Brain microvascular endothelial cell (primary cell): ENCODE measurements around the gene NLRP6.
"Not testable (repeated sequence)": the region's sequence is repeated elsewhere in the genome, so short reads cannot be mapped to it uniquely, and the experiment has no call there.

ENCODE experiments used
- DNase-seq: peaks from one replicate; pipeline ENCODE4 v3.0.0-alpha.2; 2020
- H3K27ac ChIP-seq: fragments of 250-450 bp; sonication (Bioruptor Pico); 2 replicates; pipeline ENCODE4 v1.5.1; 2020; ENCODE audit warnings: mild to moderate bottlenecking, moderate library complexity
- H3K27me3 ChIP-seq: fragments of 250-450 bp; sonication (Bioruptor Pico); replicated peaks from 2 replicates; pipeline ENCODE4 v1.5.1; 2020; ENCODE audit warnings: mild to moderate bottlenecking
- H3K36me3 ChIP-seq: fragments of 250-450 bp; sonication (Bioruptor Pico); replicated peaks from 2 replicates; pipeline ENCODE4 v1.5.1; 2020; ENCODE audit warnings: mild to moderate bottlenecking
- H3K4me3 ChIP-seq: 2 replicates; pipeline ENCODE4 v1.5.1; 2011; ENCODE audit warnings: low read depth, mild to moderate bottlenecking, control low read depth, low read length, moderate library complexity
- CTCF ChIP-seq: IDR thresholded peaks from 2 replicates; pipeline ENCODE4 v1.5.1; 2011; ENCODE audit warnings: low read depth, mild to moderate bottlenecking, moderate library complexity, low read length, control low read depth, inconsistent platforms; ENCODE audit errors: missing control alignments
- in situ Hi-C: cut with HindIII; loops from 2 replicates; pipeline ENCODE4 v1.10.0; 2017; ENCODE audit warnings: low sequenced_read_pairs, low pct_ligation_motif_present

NLRP6 gene

GRCh38 chr11:315051-315481 lies 36.9 kb downstream of the NLRP6 start:
- H3K4me3 ChIP-seq: no peak overlapping the region

DNA sequence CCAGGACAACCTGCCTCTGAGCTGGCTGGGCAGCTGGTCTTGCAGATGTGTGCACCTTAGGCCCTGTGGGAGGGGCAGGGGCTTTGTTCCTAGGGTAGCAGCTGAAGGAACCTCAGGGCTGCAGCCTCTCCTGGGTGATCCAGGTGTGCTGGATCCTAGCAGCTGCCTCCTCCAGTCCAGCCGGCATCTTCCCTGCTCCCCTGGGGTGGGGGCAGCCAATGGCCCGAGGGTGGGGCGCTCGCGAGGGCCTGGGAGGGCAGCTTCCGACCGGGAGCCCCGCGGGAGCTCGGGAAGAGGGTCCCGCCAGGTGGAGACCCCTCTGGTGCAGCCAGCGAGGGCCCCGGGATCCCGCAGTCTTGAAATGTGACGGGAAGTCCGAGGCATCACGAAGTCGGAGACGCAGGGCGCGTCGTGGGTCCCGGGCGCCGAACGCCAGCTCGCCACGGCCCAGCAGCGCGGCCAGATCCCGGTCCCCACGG lies 37.3 kb downstream of the NLRP6 start:
- Histone ChIP-seq H3K27me3 (peaks cover 22% of the 10 kb centered on the region), H3K36me3 (no peaks in the 10 kb centered on the region), H3K27ac (no peak overlapping the region), H3K4me3 (no peak overlapping the region)
- in situ Hi-C loops: no loop called here
- TF ChIP-seq CTCF: no peak
- no peak for DNase-seq

More at GRCh38 chr11:315051-315481, 36.9 kb downstream of the NLRP6 start:
- peaks cover 22% of the 10 kb centered on the region for H3K27me3 ChIP-seq
- in situ Hi-C loops: no loop called here
- no peak for DNase-seq
- no peak overlapping the region for H3K27ac ChIP-seq
- no peaks in the 10 kb centered on the region for H3K36me3 ChIP-seq
- TF ChIP-seq CTCF: no peak

GRCh38 chr11:316031-316701 lies 38.0 kb downstream of the NLRP6 start:
- in situ Hi-C loops: no loop called here
- Histone ChIP-seq H3K36me3 (no peaks in the 10 kb centered on the region), H3K4me3 (no peak overlapping the region), H3K27ac (no peak overlapping the region), H3K27me3 (peaks cover 22% of the 10 kb centered on the region)
- no peak for TF ChIP-seq CTCF
- no peak for DNase-seq

- no peak for DNase-seq
- Histone ChIP-seq H3K27me3 (peaks cover 22% of the 10 kb centered on the region), H3K27ac (no peak overlapping the region), H3K36me3 (no peaks in the 10 kb centered on the region), H3K4me3 (no peak overlapping the region)
- TF ChIP-seq CTCF: no peak
- in situ Hi-C loops: no loop called here
Observed at GRCh38 chr11:316891-317301, 38.7 kb downstream of the NLRP6 start.

- DNase-seq, H3K27ac ChIP-seq, H3K36me3 ChIP-seq, H3K4me3 ChIP-seq, in situ Hi-C loops: not testable (repeated sequence)
- H3K27me3 ChIP-seq: peaks cover 22% of the 10 kb centered on the region
Observed at GRCh38 chr11:317668-318404, 39.6 kb downstream of the NLRP6 start.

DNA sequence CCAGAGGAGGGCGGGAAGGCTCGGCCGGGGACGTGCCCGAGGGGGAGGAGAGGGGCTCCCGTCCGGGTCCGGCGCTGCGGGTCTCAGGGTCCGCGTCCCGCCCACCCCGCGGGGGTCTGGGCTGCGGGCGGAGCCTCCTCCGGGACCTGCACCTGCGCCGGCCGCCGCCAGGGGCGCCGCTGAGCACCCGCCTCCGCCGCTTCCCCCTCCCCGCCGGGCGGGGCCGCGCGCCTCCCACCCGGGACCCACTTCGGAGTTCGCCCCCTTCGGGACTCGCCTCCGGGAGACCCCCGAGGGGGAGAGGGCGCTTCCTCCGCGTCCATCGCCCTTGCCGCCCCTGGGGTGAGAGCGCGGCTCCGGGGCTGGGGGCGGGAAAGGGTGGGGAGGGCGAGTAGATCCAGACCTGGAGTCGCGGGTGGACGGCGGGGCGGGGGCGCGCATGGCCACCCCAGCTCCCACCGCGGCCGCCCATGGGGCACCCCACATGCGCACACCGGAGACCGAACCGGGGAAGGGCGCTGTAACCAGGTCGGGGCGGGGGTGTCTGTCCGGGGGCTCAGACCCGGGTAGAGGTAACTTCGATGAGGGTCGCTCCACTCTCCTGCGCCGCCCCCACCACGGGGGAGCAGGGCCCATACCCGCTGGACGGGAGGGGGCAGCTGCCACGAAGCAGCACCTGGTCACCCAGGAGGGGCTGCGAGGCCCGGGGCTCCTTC lies 40.4 kb downstream of the NLRP6 start:
- in situ Hi-C loops, H3K27ac ChIP-seq, H3K36me3 ChIP-seq: not testable (repeated sequence)

DNA sequence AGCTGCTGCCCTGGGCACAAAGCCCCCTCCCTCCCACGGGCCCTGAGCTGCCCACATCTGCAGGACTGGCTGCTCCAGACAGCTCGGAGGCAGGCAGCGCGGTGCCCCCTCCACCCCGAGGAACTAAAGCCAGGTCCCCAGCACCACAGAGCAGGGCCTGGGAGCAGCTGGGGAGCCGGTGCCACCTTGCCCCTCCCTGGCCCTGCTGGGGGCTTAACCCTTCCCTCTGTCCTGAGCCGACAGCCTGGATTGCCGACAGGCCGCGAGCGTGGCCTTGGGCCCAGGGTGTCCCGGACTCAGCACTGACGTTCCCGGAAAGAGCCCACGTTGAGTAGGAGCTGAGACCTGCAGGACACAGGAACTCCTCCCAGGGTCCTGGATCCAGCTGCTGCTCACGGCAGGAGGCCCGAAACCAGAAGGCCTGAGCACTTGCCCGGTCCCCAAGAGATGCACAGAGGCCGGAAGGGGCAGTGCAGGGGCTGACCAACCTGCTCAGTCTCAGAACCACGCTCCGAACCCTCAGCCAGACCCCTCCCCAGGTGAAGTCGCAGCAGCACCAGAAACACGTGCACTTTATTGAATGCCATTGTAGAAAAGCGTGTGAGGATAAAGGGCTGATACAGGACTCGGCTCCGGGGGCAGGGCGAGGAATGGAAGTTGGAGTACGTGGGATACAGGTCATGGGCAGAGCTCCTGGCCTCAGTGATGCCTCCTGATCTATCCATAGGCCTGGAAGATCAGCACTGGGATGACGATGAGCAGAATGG lies 41.1 kb downstream of the NLRP6 start:
- Histone ChIP-seq H3K4me3 (peak overlapping the region; percentile 74), H3K27me3 (peaks cover 22% of the 10 kb centered on the region)
- H3K27ac ChIP-seq, in situ Hi-C loops, DNase-seq, H3K36me3 ChIP-seq: not testable (repeated sequence)

More for the DNA sequence above, 40.4 kb downstream of the NLRP6 start:
- Histone ChIP-seq H3K27me3 (peaks cover 22% of the 10 kb centered on the region), H3K4me3 (peak overlapping the region; percentile 56)
- not testable (repeated sequence) for DNase-seq

DNA sequence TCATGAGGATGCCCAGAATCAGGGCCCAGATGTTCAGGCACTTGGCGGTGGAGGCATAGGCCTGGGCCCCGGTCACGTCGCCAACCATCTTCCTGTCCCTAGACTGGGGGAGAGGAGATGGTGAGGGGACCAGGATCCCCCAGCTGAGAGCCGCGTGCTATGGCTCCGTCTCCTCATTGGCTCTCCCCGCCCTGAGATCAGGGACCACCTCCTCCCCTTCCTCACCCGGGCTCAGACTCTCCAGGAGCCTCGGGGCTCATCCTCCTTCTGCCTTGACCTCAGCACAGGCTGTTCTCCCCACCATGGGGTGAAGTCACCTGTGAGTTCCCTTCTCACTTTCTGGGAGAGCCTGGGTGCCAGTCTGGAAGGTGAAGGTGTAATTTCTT lies 41.7 kb downstream of the NLRP6 start:
- H3K27ac ChIP-seq, in situ Hi-C loops, DNase-seq, H3K36me3 ChIP-seq: not testable (repeated sequence)
- Histone ChIP-seq H3K27me3 (peaks cover 22% of the 10 kb centered on the region), H3K4me3 (peak overlapping the region; percentile 74)
